Measurements from ENCODE around the gene ELAC1.
"Not testable (repeated sequence)": the region's sequence is repeated elsewhere in the genome, so short reads cannot be mapped to it uniquely, and the experiment has no call there.

Gene ELAC1

DNA sequence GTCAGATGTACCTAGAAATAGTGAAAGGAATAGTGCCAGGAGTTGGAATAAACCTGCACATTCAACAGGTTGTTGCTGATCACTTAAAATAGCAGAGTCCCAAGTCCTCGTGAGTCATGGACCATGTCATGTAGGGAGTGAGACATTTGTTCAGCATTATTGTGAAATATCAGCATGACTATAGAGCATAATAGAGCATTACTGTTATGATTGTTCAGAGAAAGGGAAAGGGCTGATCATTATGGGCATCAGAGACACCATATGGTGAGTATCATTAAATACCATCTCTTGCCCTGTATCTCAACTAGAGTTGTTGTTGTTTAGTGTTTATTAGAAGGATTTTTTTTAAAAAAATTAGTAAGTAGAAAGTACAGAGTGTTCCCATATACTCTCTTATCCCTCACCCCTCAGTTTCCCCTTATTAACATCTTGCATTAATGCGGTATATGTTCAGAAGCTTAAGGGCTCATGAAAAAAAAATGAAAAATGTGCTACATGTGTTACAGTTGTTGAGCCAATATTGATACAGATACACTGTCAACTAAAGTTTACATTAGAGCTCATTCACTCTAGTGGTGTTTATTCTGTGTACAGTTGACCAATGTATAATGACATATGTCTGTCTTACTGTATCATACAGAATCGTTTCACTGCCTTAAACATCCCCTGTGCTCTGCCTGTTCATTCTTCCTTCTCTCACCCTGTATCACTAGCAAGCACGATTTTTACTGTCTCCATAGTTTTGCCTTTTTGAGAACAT lies 5.7 kb downstream of the ELAC1 start:
- no peak for DNase-seq

DNA sequence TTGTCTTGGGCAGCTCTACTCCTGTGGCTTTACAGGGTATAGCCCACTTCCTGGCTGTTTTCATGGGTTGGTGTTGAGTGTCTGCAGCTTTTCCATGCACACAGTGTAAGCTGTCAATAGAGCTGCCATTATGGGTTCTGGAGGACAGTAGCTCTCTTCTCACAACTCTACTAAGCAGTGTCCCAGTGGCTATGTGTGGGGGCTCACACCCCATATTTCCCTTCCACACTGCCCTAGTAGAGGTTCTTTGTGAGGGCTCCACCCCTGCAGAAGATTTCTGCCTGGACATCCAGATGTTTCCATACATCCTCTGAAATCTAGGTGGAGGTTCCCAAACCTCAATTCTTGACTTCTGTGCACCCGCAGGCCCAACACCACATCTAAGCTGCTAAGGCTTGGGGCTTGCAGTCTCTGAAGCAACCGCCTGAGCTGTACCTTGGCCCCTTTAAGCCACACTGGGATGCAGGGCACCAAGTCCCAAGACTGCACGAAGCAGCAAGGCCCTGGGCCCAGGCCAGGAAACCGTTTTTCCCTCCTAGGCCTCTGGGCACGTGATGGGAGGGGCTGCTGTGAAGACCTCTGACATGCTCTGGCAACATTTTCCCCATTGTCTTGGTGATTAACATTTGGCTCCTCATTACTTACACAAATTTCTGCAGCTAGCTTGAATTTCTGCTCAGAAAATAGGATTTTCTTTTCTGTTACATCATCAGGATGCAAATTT lies 9.4 kb downstream of the ELAC1 start:
- no peak for DNase-seq

DNA sequence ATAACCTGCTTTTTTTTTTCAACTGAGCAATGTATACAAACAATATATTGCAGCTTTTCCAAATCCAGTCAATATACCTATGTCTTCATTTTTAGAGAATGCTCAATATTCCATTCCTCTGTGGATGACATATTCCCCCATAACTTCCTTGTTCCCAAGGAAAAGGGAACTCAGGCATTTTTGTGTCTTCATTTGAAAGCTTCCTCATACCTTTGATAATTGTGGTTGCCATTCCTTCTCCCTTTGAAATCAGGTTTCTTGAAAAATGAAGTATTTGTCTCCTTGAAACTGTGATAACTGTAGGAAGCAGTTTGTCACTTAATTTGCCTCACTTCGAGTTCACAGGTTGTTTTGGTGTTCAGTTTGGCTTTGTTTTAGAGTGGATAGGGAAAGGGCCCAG lies 13.5 kb downstream of the ELAC1 start:
- DNase-seq: no peak

DNA sequence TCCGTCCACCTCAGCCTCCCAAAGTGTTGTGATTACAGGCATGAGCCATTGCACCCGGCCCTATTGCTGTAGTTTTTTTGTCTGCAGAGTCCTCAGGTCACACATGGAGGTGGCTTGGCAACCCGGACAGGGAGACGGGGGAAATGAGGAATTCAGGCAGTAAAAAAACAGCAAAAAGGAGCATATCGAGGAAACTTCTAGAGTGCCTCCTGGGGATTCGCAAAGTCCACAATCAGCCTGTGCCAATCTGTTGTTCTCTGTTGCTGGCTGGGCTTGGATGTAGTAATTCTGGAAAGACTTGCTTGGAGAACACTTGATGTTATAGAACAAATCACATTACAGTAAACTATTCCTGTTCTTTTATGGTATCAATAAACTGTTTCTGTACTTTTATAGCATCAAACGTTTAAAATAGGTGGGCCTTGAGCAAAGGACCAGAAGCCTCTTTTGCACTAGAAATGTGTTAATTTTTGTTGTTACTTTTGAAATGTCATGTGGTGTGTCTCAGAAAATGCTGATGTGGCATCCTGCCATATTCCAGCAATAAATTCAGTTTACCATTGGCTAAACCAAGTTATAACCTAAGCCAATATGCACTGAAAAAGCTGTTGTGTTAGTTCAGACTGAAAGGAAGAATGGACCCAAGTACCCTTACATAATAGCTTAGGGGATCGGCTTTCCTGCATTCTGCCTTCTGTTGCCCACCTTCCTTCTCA lies 14.4 kb downstream of the ELAC1 start:
- DNase-seq: no peak

DNA sequence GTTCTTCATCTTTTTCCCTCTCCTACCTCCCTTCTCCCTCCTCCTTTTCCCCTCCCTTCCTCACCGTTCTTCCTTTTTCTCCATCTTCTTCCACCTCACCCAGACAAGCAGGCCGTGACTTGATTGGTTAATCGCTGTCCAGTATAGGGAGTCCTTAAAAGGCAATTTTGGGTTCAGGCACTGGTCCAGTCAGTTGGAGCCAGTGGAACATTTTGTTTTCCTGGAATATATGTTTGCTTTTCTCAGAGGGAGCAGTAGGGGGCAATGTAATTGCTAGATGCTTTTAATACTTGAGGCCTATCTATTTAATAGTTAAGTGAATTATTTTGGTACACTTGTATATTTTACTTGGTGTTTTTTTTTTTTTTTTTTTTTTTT lies 15.0 kb downstream of the ELAC1 start:
- no peak for DNase-seq

DNA sequence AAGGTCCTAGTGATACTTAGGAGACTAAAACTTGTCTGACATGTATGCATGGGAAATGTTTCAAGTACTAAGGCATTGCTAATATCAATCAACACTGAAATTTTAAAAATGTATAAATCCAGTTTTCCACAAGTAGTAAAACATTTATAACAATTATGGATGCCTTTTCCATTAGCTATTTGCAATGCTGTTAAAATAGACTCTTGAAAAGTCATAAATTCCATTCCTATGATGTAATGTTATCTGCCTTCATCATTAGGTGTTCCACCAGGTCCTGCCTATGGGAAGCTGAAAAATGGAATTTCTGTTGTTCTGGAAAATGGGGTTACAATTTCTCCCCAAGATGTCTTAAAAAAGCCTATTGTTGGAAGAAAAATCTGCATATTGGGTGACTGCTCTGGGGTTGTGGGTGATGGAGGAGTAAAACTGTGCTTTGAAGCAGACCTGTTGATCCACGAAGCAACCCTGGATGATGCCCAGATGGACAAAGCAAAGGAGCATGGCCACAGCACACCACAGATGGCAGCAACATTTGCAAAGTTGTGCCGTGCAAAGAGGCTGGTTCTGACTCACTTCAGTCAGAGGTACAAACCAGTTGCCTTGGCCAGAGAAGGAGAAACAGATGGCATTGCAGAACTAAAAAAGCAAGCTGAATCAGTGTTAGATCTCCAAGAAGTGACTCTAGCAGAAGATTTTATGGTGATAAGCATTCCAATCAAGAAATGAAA lies 18.7 kb downstream of the ELAC1 start:
- no peak for DNase-seq

DNA sequence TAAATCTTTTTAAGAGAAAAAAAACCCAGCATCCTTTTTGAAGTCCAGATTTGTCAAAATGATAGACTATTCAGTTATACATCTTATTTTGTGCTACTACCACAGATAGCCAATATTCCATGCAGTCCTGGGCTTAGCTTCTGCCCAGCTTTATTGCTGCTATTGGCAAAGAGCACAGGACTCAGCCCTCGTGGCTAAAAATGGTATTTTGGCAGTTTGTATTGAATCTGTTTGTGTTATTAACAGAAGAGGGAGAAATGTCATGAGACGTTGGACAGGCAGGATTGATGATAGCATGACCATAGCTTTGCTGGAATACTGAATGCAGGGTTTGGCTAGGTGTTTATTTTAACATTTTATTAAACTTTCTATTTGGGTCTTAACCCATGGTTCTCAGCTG lies 19.4 kb downstream of the ELAC1 start:
- DNase-seq: no peak

DNA sequence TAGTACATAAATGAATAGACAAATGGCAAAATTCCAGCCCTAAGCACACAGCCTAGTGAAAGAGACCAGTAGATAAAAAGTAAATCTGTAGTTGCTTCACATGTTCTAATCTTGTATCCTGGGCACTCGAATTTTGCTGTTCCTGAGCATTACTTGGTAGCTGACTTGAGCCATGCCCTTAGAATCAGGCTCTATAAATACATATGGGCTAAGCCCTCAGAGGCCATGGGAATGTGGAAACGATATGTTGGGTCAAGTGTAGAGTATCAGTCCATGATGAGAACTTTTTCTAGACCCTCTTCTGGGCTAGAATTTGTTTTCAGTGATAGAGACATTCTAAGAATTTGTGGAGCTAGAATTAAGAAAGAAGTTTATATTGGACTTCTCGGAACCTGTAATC lies 21.9 kb downstream of the ELAC1 start:
- no peak for DNase-seq

DNA sequence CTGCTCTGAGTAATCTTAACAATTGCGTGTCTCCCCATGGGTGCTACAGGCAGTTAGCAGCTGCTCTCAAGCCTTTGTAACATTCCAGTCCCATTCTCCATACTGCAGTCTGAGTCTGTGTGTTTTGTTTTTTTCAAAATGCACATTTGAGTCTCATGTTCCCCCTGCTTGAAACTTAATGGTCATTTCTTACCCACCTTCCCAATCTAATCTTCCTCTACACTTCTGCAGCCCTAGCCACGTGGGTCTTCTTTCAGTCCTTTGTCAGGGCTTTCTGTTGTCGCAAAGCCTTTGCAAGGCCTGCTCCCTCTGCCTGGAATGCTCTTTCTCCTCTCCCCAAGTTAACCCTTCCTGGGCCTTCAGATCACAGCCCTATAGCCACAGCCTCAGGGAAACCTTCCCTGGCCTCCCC lies 24.5 kb downstream of the ELAC1 start:
- DNase-seq: no peak

DNA sequence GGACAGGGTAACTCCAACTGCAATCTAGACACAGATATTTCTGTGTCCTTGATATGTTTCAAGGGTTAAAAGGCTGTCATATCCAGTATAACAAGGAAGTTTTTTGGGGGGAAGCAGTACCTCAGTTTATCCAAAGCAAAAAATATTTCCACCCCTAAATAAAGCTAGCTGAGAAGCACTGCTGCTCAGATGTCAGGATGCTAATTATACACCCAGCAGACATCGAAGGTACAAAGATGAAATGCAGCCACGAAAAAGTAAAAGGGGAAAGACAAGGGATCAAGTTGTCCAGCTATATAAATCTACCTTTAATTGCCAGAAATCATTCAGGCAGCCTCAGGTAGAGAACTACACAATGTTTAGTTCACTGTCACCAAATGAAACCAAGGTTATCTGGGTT lies 26.2 kb downstream of the ELAC1 start:
- DNase-seq: no peak

DNA sequence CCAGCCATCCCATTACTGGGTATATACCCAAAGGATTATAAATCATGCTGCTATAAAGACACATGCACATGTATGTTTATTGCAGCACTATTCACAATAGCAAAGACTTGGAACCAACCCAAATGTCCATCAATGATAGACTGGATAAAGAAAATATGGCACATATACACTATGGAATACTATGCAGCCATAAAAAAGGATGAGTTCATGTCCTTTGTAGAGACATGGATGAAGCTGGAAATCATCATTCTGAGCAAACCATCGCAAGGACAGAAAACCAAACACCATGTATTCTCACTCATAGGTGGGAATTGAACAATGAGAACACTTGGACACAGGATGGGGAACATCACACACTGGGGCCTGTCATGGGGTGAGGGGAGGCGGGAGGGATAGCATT lies 35.3 kb downstream of the ELAC1 start:
- not testable (repeated sequence) for DNase-seq

DNA sequence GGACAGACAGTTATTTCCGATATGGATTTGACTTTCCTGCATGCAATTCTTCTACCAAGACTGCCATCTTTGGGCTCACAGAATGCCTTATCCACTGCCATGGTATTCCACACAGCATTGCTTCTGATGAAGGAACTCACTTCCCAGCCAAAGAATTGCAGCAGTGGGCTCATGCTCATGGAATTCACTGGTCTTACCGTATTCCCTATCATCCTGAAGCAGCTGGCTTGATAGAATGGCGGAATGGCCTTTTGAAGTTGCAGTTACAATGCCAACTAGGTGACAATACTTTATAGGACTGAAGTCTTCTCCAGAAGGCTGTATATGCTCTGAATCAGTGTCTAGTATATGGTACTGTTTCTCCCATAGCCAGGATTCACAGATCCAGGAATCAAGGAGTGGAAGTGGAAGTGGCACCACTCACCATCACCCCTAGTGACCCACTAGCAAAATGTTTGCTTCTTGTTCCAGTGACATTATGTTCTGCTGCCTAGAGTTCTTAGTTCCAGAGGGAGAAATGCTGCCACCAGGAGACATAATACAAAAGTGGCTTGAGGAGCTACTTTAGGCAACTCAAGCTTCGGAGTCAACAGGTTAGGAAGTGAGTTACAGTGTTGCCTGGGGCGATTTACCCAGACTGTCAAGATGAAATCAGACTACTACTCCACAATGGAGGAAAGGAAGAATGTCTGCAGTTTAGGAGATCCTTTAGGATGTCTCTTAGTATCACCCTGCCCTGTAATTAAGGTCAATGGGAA lies 38.4 kb downstream of the ELAC1 start:
- no peak for DNase-seq

DNA sequence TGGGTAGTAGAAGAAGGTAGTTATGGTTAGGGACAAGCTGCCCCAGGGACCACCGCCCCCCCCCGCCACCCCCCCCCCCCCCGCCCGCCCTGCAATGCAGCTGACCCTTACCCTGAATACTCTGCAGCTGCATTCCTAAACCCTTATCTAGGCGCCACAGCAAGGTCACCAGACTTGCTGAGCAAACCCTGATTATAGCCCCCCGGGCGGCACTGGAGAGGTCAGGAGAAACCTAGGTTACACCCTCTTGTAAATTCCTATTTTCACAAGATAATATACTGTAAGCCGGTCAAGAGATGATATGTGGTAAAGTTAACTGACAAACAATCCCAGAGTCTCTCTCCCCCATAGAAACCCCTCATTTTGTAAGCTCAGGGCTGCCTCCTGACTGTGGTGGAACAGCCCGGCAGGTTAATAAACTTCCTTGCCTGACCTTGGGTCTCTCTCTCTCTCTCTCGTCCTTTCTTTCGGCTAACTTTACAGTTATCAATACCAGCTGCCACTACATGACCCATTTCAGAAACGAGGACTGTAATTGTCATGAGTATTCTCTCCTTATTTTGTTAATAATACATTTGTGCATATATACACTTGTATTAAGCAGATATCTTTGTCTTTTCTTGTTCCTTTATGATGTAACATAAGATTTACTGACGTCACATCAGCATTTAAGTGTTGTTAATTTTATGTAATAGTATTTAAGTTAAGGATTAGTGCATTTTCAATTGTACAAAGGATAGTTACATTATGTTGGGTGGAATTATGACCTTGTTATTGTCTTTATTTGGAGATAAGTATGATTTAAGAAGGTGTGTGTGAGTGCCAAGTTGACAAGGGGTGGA lies 39.3 kb downstream of the ELAC1 start:
- no peak for DNase-seq

DNA sequence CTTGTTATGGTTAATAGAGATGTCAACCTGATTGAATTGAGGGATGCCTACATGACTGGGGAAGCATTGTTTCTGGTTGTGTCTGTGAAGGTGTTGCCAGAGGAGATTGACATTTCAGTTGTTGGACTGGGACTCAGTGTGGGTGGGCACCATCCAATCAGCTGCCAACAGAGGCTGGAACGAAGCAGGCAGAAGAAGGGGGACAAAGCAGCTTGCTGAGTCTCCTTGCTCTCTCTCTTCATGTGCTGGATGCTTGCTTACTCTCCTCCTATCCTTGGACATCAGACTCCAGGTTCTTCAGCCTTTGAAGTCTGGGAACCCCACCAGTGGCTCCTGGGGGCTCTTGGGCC lies 39.9 kb downstream of the ELAC1 start:
- DNase-seq: no peak

DNA sequence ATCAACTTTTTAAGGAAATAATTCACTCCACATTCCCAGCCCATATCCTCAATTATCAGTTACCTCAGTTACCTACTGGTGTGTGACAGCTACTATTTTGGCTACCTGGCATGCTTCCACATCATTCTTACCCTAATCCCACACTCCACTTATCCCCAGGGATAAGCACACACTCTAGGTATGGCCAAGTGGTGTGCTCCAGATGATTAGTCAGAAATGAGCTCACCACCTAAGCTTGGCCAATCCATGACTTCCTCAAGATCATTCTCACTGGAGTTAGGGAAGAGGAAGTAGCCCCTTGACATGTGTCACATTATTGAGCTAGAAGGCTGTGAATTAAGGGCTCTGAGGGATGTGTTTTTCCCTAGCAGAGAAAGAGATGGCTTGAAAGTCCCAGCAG lies 41.2 kb downstream of the ELAC1 start:
- no peak for DNase-seq

DNA sequence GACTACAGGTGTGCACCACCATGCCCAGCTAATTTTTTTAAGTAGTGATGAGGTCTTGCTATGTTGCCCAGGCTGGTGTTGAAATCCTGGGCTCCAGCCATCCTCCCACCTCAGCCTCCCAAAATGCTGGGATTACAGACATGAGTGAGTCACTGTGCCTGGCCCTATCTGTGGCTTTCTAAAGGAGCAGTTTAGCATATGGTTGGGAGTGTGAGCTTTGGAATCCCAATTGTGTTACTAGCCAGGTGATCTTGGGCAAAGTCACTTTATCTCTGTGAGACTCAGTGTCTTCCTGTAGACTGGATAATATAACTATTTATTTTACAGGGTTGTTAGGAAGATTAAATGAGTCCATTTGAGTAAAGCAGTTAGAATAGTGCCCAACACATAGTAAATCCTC lies 42.4 kb downstream of the ELAC1 start:
- DNase-seq: no peak

DNA sequence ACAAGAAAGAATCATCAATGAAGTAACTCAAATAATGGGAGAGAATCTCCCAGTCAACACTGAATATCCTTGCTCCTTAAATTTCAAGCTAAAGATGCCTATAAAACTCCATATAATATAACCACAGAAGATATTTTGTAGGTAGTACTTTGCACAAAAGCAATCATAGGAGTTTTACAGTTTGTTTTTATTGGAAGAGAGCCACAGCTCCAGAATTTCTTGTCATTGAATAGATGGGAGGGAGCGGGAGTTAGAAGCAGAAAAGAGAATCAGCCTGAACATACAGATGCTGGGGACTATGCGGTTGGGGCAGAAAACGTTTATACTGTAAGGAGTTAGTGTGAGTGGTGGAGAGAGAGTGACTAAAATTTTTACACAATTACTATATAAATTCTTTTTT lies 43.9 kb downstream of the ELAC1 start:
- no peak for DNase-seq

DNA sequence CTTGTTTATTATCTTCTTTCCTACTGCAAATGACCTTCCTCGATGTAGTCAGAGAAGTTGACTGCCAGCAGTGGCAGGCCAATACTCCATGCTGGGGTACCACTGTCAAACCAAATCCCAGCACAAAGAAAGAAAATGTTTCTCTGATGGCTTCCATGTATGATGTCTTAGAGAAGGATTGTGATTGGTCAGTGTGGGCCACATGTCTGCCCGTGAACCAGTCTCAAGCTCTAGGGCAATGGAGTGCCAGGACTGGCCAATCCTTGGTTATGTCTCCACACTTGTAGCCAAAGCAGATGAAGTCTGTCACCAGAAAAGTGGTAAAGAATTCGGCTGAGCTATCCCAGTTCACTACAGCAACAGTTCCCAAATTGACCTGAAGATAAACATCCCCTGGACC lies 44.6 kb downstream of the ELAC1 start:
- no peak for DNase-seq

DNA sequence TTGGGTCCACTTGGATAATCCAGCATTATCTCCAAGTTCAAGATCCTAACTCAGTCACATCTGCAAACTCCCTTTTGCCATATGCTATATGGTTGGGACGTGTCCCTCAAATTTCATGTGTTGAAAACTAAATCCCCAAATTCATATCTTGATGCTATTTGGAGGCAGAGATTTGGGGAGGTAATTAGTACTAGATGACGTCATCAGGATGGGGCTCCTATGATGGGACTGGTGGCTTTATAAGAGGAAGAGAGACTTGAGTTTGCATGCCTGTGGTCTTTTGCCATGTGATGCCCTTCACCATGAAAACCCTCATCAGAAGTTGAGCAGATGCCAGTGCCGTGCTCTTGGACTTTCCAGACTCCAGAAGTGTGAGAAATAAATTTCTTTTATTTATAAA lies 45.4 kb downstream of the ELAC1 start:
- no peak for DNase-seq

DNA sequence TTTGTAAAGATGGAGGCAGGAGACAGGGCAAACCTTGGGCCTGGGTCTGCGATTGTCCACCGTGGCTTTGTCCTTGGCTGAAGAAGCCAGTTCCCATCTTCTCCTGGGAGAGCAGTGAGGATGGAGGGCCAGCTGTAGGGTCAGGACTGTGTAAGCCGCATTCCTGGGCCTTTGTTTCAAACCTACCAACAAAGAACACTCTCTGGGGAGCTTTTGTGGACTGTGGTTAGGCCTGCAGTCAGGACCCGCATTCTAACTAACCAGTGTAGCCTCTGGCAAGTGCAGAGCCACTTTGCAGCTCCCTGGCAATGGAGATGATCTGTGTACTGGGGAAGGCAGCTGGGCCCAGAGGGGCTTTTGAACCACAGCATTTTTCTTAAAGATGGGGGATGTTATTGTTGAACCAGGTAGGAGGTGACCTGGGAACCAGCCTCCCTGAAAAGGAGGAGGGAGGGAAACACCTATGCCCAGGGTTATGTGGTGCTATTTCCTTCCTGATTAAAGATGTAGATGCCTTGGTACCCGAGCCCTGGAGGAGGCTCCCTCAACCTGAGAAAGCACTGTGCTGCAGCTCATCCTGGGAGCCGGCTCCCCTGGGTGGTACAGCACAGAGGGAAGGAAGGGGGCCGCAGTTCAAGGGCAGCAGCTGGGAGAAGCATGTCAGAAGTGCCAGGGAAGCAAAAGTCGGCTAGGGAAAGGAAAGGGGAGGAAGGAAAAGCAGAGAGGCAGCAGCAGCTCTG lies 49.5 kb downstream of the ELAC1 start:
- no peak for DNase-seq

DNA sequence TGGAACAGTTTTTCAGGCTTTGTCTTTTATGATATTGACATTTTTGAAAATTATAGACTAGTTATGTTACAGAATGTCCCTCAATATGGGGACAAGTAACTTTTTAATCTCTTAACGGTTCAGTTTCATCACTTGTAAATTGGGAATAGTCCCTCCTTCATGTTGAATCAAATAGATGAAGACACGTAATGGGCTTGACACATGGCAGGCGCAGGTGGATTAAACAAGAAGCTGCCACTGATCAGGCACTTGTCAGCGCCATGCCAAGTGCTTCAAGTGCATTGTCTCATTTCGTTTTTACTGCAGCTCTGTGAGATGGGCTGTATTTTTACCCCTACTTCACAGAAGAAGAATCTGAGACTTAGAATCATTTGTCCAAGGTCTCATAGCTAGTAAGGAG lies 52.7 kb downstream of the ELAC1 start:
- DNase-seq: no peak

Measured in stimulated activated naive CD4-positive, alpha-beta T cell (primary cell).